IMR-90 (cell line): Measurements from ENCODE around the gene DUSP11.

Experiments used
- BHLHE40 ChIP-seq: fragments of 150-350 bp; IDR thresholded peaks from 2 replicates; pipeline ENCODE4 v1.6.1; 2016; ENCODE audit warnings: mild to moderate bottlenecking, low read depth, low read length
- CEBPB ChIP-seq: IDR thresholded peaks from 2 replicates; pipeline ENCODE4 v1.6.1; 2012; ENCODE audit warnings: low read depth, low read length, improper control_type of control experiment
- CHD1 ChIP-seq: IDR thresholded peaks from 2 replicates; pipeline ENCODE4 v1.6.1; 2012; ENCODE audit warnings: low read depth, low read length, improper control_type of control experiment
- CTCF ChIP-seq: conservative IDR thresholded peaks from 2 replicates; pipeline ENCODE4 v1.5.1; 2012; ENCODE audit warnings: mild to moderate bottlenecking, low read depth, low read length, improper control_type of control experiment
- ELK1 ChIP-seq: fragments of 150-350 bp; IDR thresholded peaks from 2 replicates; pipeline ENCODE4 v1.6.1; 2016; ENCODE audit warnings: low read depth, mild to moderate bottlenecking, low read length, moderate library complexity, borderline replicate concordance
- FOS ChIP-seq: fragments of 150-350 bp; IDR thresholded peaks from 2 replicates; pipeline ENCODE4 v1.6.1; 2016; ENCODE audit warnings: low read depth, low read length
- MAFK ChIP-seq: IDR thresholded peaks from 2 replicates; pipeline ENCODE4 v1.6.1; 2012; ENCODE audit warnings: low read depth, low read length, improper control_type of control experiment
- MAZ ChIP-seq: IDR thresholded peaks from 2 replicates; pipeline ENCODE4 v1.6.1; 2012; ENCODE audit warnings: low read depth, mild to moderate bottlenecking, low read length, improper control_type of control experiment, moderate library complexity, borderline replicate concordance
- MXI1 ChIP-seq: IDR thresholded peaks from 2 replicates; pipeline ENCODE4 v1.6.1; 2012; ENCODE audit warnings: low read depth, mild to moderate bottlenecking, low read length, moderate library complexity, borderline replicate concordance
- POLR2A ChIP-seq: IDR thresholded peaks from 2 replicates; pipeline ENCODE4 v1.6.1; 2012; ENCODE audit warnings: mild to moderate bottlenecking, low read depth, low read length
- RAD21 ChIP-seq: IDR thresholded peaks from 2 replicates; pipeline ENCODE4 v1.6.1; 2012; ENCODE audit warnings: low read length, improper control_type of control experiment
- RCOR1 ChIP-seq: IDR thresholded peaks from 2 replicates; pipeline ENCODE4 v1.6.1; 2012; ENCODE audit warnings: mild to moderate bottlenecking, low read length, improper control_type of control experiment; ENCODE audit not compliant: insufficient replicate concordance
- RFX5 ChIP-seq: IDR thresholded peaks from 2 replicates; pipeline ENCODE4 v1.8.0; 2012; ENCODE audit warnings: low read depth, mild to moderate bottlenecking, low read length, moderate library complexity
- USF2 ChIP-seq: fragments of 150-350 bp; IDR thresholded peaks from 2 replicates; pipeline ENCODE4 v1.6.1; 2017; ENCODE audit warnings: mild to moderate bottlenecking, antibody characterized with exemption, low read length, low read depth

DNA sequence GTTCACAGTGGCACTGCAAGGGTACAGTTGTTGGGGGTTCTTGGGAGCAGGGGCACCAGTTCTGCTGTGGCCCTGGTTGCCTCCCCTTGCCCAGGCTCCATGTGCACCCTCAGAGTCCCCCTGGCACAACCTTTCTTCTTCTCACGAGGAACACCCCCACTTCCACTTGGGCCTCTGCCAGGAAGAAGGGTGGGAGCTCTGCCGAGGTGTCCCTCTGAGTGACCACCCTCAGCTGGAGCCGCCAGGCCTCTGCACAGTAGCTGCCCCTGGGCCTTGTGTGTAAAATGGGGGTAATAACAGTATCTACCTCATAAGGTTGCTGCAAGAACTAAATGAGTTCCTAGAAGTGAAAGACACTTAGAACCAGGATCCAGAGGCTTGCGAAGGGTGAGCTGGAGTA lies 51.2 kb downstream of the DUSP11 start:
- TF ChIP-seq RFX5 (no peak), CEBPB (no peak), CTCF (no peak), CHD1 (no peak), RAD21 (no peak), POLR2A (no peak), RCOR1 (no peak), MAFK (no peak), ELK1 (no peak), FOS (no peak), USF2 (no peak), MAZ (no peak), MXI1 (no peak), BHLHE40 (no peak)
